Activated CD8-positive, alpha-beta memory T cell treated with anti-CD3 and anti-CD28 coated beads, Interleukin-2, amount 50 U/mL, for 48 hours (primary cell): Measurements from ENCODE around the gene ABCG2.
"Not testable (repeated sequence)": the region's sequence is repeated elsewhere in the genome, so short reads cannot be mapped to it uniquely, and the experiment has no call there.

Experiments used
- DNase-seq: peaks from one replicate; pipeline ENCODE4 v3.0.0-alpha.2; 2020

ABCG2 gene

DNA sequence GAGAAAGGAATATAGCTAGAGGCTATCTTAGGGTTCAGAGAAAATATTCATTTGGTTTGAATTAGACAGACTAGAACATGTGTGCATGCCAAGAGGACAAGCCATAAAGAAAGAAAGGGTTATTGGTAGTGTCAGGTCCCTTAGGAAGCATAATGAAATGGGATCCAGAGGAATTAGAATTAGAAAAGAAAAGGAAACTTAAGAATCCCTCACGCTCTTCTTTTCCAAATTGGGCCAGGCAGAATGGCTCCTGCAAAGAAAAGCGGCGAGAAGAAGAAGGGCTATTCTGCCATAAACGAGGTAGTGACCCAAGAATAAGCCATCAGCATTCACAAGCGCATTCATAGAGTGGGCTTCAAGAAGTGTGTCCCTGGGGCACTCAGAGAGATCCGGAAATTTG is 4.9 kb upstream of the ABCG2 start:
- no peak for DNase-seq

DNA sequence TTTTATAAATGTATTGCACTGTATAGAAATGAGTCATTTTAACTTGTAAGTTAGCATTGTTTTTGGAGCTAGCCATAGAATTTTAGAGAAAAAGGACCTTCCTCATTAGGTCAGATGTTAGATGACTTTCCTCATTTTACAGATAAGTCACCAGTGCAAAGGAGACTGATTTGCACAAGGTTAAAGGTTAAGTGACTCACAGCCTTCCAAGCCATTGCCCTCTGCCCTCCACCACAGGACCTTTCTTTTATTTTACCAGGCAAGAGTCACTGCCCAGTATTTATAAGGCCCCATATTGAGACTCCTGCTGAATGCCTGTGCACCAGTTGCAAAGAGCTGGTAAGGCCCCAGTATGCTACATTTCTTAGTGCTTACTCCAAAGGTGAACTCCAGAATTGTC is 4.2 kb upstream of the ABCG2 start:
- no peak for DNase-seq

DNA sequence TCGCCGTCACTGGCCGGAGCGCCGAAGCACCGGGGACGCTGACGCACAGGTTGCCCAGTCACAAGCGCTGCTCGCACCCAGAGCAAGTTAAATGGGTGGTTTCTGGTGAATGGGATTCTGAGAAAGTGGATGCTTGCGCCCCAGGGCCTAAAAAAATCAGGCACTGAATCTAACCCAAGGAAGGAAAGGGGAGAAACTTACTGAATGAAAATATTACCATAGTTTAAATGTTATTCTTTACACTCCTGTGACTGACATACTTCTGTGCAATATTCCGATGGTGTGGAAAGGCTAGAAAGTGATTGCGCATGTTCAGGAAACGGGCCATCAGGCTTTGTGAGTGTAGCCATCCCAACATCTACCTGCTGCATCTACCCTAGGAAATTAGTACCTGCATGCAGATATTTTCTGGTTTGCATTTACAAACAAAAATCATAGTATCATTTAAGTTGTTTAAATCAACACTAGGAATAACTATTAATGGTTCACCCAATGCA is 838 bp upstream of the ABCG2 start:
- DNase-seq: no peak

DNA sequence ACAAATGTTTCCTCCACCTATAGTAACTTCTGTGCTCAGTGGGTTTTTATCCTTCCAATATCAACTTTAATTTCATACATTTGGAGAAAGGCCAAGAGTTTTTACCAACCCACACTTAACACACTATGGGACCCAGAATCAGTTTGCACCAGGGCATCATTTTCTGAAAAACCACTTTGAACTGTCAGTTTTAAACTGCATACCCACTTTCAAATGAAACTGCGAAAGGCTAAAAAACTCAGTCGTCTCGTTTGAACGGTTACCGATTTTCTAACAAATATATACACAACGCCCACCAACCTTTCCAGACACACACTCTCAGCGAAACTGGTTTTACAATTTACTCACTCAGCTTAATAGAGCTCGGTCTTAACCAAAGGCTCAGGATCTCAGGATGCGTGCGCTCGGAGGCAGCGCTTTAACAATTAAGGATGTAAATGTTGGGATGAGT is 376 bp downstream of the ABCG2 start:
- no peak for DNase-seq

DNA sequence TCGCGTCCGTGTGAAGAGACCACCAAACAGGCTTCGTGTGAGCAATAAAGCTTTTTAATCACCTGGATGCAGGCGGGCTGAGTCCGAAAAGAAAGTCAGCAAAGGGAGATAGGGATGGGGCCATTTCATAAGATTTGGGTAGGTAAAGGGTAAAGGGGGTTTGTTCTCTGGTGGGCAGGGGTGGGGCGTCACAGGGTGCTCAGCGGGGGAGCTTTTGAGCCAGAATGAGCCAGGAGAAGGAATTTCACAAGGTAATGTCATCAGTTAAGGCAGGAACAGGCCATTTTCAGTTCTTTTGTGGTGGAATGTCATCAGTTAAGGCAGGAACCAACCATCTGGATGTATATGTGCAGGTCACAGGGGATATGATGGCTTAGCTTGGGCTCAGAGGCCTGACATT is 6.1 kb downstream of the ABCG2 start:
- DNase-seq: not testable (repeated sequence)

DNA sequence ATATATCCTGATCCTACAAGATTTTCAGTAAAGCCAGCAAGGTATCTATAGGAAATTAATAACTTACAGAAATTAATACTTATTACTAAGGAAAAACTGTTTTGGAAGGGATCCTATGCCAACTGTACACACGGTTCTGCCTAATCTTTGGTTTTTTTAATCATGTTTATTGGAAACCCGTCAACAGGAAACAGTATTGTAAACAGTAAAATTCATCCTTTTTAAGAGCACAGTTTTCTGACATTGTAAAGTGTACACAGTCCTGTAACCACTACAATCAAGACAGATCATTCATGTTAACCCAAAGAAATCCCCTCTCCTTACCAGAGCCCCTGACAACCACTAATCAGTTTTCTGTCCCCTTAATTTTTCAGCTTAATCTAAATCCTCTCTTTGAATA is 9.9 kb downstream of the ABCG2 start:
- DNase-seq: no peak

DNA sequence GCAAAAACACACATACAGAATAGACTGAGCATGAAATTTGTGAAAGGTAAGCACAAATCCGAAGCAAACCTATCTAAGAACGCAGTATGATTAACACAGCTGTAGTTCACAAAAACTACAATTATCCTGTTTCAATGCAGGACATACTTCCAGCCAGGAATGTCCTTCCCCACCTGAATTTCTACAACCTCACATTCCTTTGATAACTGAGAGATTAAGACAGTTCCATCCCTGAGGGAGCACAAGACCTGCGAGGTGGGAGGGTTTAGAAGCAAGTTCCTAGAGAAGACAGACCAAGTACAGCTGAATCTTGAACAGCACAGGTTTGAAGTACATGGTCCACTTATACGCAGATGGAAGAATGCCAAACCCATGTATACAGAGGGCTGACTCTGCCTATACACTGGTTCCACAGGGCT is 10.6 kb downstream of the ABCG2 start:
- no peak for DNase-seq

DNA sequence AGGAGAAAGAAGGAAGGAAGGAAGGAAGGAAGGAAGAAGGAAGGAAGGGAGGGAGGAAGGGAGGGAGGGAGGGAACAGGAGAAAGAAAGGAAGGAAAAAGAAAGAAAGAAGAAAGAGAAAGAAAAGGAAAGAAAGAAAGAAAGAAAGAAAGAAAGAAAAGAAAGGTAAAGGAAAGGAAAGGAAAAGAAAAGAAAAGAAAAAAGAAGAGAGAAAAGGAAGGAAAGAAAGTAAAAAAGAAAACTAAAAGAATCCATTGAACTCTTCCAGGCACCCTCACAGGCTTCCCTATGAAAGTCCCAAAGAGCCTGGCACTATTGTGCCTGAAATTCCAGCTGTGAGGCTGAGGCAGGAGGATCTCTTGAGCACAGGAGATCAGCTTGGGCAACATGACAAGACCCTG is 11.5 kb downstream of the ABCG2 start:
- DNase-seq: no peak

DNA sequence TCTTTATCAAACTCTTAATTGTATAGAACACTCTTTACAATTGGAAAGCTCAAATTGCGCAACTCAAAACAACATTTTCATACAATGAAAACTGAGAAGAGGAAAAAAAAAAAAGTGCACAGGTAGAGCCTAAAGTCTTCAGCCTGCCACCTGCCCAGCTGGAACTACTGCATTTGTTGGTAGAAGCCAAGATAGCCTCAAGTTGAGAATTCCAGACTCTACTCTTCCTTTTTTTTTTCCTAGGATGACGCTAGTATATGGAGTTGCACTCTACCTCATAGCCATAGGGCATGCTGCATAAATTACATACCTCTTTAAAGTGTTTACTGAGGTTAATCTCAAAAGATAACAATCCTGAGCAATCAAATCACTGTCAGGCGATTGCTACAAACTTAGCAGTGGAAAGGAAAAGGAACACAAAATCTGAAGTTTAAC is 13.6 kb downstream of the ABCG2 start:
- no peak for DNase-seq

DNA sequence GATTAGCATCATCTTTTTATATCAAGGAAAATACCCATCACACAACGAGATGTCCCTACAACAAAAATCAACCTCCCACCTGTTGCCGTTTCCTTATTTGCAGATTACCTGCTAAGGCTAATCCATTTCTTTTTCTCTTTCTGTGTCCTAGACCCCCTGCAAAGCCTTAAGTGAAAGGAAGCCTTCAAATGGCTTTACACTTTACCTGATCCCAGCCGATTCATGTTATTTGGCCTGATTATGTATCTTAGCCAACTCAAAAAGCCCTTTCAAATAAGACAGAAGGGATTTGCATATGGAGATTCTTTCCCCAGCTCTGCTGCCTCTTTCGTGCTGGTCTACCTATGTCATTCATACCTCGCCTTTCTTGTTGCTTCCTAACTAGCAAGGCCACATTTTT is 14.4 kb downstream of the ABCG2 start:
- no peak for DNase-seq

DNA sequence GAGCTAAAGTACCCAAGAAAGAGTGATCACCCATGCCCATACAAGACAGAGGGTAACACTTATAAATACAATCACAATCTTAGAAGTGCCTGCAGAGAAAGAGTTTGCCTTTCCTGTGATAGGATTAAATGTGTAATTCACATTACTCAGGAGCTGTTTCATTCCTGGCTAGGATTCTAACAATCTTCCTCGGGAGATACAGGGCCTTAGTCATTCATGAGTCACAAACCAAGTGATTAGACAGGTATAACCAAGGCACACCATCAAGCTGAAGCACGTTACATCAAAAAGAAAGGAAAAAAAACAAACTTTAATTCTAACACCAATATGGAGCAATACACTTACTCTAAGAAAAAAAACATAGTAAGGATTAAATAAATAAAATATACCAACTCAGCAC is 14.9 kb downstream of the ABCG2 start:
- no peak for DNase-seq

DNA sequence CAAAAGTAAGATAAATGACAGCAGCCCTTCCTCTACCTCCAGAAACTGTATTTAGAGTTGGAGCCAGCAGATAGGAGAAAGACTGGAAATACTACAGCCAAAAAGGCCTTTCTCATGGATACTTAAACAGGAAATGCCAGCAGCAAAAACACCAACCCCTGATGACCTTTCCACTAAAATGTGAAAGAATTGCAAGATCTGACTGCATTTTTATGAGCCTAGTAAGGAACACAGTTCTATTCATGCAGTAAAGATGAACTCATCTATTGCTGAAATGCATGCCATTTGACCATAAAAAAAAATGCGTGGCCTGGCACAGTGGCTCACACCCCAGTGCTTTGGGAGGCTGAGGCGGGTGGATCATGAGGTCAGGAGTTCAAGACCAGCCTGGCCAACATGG is 19.9 kb downstream of the ABCG2 start:
- DNase-seq: no peak

DNA sequence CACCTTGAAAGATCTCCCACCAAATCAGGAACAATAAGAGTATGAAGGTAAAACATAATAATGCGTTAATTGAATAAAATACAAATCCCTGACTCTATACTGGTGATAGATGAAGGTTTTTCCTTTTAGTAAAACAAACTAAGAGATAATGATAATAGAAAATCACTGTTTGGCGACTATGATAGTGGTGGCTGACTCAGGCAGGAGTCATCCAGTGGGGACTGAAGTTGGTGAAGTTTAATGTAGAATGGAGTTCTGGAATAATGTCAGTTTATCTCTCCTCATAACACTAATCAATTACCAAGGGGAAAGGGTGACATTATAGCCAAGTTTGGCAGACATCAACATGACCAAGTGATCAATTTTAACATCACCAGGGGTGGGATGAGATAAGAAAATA is 21.3 kb downstream of the ABCG2 start:
- DNase-seq: no peak

DNA sequence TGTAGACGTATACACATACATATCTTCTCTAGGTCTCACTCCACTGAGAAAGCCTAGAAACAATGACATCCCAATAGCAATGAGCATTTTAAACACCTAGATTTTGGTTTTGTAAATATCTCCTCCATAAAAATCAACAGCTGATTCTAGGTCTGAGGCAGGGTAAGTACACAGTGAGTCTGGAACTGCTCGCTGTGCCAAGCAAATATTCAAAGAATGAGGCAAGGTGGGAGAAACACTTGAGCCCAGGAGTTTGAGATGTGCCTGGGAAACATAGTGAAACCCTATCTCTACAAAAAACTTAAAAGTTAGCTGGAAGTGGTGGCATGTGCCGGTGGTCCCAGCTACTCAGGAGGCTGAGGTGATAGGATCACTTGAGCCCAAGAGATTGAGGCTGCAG is 22.2 kb downstream of the ABCG2 start:
- no peak for DNase-seq

DNA sequence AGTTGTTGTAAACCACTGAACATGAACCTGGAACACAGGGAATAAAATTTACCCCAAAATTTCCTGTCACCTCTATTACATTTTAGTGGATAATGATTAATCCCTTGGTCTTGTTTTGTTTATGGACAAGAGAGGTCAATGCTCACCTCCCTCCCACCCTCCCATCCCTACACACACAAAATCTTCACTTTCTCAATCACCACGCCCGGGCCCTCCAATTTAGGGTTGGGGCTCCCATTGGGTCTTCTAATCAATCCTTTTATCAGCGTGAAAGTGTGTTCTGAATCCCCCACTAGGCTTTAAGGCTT is 23.1 kb downstream of the ABCG2 start:
- DNase-seq: no peak

DNA sequence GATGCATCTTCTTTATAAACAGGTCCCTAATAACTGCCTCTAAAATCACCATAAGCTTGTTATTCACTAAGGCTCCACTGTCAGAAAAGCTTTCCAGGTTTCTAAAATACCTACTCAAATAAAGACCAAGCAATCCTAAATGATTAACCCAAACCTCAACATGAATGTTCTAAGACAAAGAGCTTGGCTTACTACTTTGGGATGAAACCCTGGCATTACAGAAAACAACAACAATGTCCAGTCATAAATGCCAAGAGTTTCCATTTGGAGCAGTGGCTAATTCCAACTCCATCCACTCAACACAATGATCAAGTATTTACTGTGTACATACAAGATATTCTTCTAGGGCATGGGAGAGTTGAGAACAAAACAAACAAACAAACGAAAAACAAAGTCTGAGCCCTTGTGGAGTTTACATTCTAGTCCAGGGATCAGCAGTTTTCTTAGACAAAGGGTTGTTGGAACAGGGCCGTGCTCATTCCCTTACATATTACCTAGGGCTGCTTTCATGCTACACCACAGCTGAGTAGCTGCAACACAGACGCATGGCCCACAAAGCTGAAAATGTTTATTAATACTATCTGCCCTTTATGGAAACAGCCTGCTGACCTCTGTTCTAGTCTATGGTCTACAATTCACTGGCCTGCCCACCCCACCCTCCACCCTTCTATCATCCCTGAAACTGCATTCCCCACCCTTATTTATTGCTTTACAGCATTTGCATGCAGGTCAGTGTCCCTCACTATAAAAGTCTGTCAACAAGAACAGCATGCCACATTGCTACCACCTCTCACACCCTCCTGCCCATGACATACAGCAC is 23.7 kb downstream of the ABCG2 start:
- no peak for DNase-seq

DNA sequence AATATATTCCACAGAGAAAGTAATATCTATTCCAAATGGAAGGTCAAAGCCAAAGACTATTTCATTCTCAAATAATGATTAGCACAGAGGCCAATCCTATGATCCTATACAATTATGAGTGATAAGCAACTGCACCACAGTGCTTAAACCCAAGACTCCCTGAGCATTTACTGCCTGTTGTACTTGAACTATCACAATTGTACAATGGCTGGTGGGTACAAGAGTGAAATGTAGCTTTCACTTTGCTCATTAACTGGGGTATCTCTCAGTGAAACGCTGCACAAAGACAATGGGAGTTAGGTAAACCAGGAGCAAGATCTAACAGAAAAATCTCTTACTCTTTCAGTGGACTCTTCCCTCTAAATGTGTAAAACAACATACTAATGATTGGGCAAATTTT is 24.3 kb downstream of the ABCG2 start:
- no peak for DNase-seq

DNA sequence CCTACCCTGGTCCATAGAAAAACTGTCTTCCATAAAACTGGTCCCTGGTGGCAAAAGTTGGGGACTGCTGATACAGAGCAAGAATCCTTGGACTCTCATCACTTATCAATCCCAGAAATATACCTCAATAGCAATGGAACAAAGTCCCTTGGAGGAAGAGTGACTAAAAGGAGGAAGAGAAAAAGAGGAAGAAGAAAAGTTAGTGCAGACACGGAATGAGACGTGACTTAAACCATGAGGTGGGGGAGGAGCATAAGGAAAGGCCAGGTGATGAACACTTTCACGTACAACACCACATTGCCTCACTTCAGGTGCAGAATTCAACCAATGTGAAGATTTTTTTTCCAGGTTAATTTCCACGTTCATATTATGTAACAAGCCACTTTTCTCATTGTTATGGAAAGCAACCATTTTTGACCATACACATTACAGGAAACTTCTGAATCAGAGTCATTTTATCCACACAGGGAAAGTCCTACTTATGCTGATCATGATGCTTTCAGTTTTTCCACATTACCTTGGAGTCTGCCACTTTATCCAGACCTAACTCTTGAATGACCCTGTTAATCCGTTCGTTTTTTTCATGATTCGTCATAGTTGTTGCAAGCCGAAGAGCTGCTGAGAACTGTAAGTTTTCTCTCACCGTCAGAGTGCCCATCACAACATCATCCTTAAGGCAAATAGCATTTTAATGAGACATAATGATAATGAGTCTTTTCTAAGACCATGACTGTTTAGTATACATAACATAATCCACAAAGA is 27.7 kb downstream of the ABCG2 start:
- no peak for DNase-seq

DNA sequence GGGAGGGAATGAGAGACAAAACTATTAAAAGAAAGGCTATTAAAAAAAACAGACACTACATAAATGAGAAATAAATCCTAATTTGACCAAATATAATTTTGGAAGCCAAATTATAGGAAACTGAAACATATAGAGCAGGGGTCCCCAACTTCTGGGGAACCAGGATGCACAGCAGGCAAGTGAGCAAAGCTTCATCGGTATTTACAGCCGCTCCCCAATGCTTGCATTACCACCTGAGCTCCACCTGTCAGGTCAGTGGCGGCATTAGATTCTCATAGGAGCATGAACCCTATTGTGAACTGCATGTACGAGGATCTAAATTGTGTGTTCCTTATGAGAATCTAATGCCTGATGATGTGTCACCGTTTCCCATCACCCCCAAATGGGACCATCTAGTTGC is 28.4 kb downstream of the ABCG2 start:
- DNase-seq: no peak

DNA sequence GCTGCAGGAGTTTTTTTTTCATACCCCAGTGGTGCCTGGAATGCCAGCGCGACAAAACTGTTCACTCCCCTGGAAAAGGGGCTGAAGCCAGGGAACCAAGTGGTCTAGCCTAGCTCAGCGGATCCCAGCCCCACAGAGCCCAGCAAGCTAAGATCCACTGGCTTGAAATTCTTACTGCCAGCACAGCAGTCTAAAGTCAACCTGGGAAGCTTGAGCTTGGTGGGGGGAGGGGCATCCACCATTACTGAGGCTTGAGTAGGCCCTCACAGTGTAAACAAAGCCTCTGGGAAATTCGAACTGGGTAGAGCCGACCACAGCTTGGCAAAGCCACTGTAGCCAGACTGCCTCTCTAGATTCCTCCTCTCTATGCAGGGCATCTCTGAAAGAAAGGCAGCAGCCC is 36.2 kb downstream of the ABCG2 start:
- DNase-seq: not testable (repeated sequence)

DNA sequence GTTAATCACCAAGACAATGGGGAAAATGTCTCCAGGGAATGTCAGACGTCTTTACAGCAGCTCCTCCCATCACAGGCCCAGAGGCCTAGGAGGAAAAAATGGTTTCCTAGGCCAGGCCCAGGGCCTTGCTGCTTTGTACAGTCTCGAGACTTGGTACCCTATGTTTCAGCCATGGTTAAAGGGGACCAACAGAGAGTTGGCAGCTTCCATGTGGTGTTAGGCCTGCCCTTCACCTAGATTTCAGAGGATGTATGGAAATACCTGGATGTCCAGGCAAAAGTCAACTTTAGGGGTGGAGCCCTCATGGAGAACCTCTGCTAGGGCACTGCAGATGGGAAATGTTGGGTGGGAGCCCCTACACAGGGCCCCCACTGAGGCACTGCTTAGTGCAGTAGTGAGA is 38.5 kb downstream of the ABCG2 start:
- DNase-seq: no peak

DNA sequence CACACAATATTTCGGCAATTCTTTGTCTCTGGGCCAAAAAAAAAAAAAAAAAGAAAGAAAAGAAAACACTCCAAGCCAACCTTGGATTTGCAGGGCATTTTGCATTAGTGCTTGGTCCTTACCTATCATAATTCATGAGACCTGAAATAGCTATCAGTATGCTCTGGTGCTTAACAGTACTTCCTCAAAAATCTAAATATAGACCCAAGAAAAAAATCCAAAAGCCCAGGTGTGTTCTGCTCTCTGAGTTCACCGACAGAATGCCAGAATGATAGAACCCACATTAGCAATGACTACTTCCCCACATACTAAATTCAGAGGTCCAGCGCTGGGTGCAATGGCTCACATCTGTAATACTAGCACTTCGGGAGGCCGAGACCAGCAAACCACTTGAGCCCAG is 42.9 kb downstream of the ABCG2 start:
- DNase-seq: no peak

DNA sequence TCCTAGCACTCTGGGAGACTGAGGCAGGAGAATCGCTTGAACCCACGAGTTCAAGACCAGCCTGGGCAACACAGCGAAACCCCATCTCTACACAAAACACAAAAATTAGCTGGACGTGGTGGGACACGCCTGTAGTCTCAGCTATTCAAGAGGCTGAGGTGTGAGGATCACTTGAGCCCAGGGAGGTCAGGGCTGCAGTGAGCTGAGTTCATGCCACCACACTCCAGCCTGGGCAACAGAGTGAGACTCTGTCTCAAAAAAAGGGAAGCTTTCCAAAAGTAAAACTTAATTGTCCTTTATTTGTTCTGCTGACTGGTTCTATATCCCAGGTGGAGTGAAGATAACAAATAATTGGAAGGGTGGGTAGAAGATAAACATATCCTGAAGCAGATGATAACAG is 45.6 kb downstream of the ABCG2 start:
- DNase-seq: no peak

DNA sequence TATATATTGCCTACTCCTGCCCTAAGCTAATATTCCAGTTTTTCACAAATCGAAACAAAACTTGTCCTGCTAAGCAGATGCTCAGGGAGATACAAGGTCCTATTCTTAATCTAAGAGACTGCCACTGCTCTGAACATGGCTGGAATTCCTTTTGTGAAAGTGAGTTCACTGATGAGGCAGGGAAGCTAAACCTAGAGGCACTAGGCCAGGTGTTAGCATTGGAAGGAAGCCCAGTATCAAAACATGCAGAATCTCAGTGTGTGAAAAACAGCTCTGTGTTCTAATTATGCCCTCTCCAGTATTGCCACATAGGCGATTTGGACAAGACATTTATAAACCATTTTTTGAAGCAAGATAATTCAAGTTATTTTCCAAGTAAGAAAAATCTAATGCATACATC is 47.6 kb downstream of the ABCG2 start:
- no peak for DNase-seq
